T-helper 2 cell treated with Interferon-gamma antibody and Interleukin-4, amounts not matched to agents 100 ng/mL and 5 ng/mL, for 36 hours (primary cell): ENCODE data around the gene ZNF383. TPM values are rescaled to one million over a fixed set of nuclear protein-coding genes. Genes with fewer than 3 reads are reported as not detected.
"Not testable (repeated sequence)": the region's sequence is repeated elsewhere in the genome, so short reads cannot be mapped to it uniquely, and the experiment has no call there.

ENCODE experiments used
- intact Hi-C: fragments of 100-400 bp; cut with micrococcal nuclease; formaldehyde crosslinking; loops from one replicate; pipeline ENCODE4 v1.15.1; 2023
- total RNA-seq: library from RNA; stranded (reverse); gene quantifications from 2 replicates; pipeline ENCODE4 v1.2.3, GENCODE V29; 2022

ZNF383 gene
- total RNA-seq, 1 donor from 2014 or later, result 10.3 TPM

- intact Hi-C loops, result not testable (repeated sequence)
Measured at GRCh38 chr19:37292998-37293939, 75.3 kb downstream of the ZNF383 start.

- intact Hi-C loops, result not testable (repeated sequence)
Measured at GRCh38 chr19:37294246-37294645, 76.2 kb downstream of the ZNF383 start.

Other genes with a start within 250 kb of the ZNF383 start
- gene ZNF420, start 139.8 kb upstream of the ZNF383 start, total RNA-seq, result 8.3 and 8.4 TPM in 2 replicates
- gene ZNF585A, start 45.5 kb upstream of the ZNF383 start, total RNA-seq, result 3.8 and 5.4 TPM in 2 replicates
- gene ZNF585B, start 7.7 kb upstream of the ZNF383 start, total RNA-seq, result 3.9 and 4.5 TPM in 2 replicates
- gene ZNF527, start 152.9 kb downstream of the ZNF383 start, total RNA-seq, result 4.8 and 5.0 TPM in 2 replicates
- 5.2 and 7.0 TPM in 2 replicates for gene ZNF569, start 249.2 kb downstream of the ZNF383 start, total RNA-seq